SH-SY5Y (cell line): Measurements from ENCODE around the gene ADGRB2.

Experiments
- GATA2 ChIP-seq: IDR thresholded peaks from 2 replicates; pipeline ENCODE4 v1.6.1; 2011; ENCODE audit warnings: mild to moderate bottlenecking, low read depth, low read length
- GATA3 ChIP-seq: IDR thresholded peaks from 2 replicates; pipeline ENCODE4 v1.6.1; 2011; ENCODE audit warnings: low read depth, mild to moderate bottlenecking, low read length, moderate library complexity

The ADGRB2 gene

GRCh38 chr1:31747304-31747703, 16.8 kb downstream of the ADGRB2 start:
- TF ChIP-seq GATA3 (no peak), GATA2 (no peak)

- TF ChIP-seq GATA2 (no peak), GATA3 (no peak)
Measured at GRCh38 chr1:31746687-31747086, 17.5 kb downstream of the ADGRB2 start.

GRCh38 chr1:31745946-31746670, 18.0 kb downstream of the ADGRB2 start:
- TF ChIP-seq GATA3 (no peak), GATA2 (no peak)

GRCh38 chr1:31745096-31745945, 18.8 kb downstream of the ADGRB2 start:
- no peak for TF ChIP-seq GATA3

- no peak for TF ChIP-seq GATA2
Measured at GRCh38 chr1:31744165-31744888, 19.8 kb downstream of the ADGRB2 start.

GRCh38 chr1:31742462-31743212, 21.5 kb downstream of the ADGRB2 start:
- TF ChIP-seq GATA2 (no peak), GATA3 (no peak)

GRCh38 chr1:31739346-31739745, 24.8 kb downstream of the ADGRB2 start:
- TF ChIP-seq GATA3 (no peak), GATA2 (no peak)

GRCh38 chr1:31736675-31737074, 27.5 kb downstream of the ADGRB2 start:
- TF ChIP-seq GATA2 (no peak), GATA3 (no peak)

- TF ChIP-seq GATA3, result no peak
- no peak for TF ChIP-seq GATA2
Measured at GRCh38 chr1:31735571-31735970, 28.6 kb downstream of the ADGRB2 start.

- no peak for TF ChIP-seq GATA2
Measured at GRCh38 chr1:31734582-31735107, 29.5 kb downstream of the ADGRB2 start.

GRCh38 chr1:31733389-31734219, 30.5 kb downstream of the ADGRB2 start:
- TF ChIP-seq GATA3 (no peak), GATA2 (peak; percentile 43; the same call in 1 of the 2 replicates)

- TF ChIP-seq GATA3 (no peak), GATA2 (no peak)
Measured at GRCh38 chr1:31732751-31733289, 31.3 kb downstream of the ADGRB2 start.

- TF ChIP-seq GATA2, result no peak
- TF ChIP-seq GATA3, result no peak
Measured at GRCh38 chr1:31732343-31732742, 31.8 kb downstream of the ADGRB2 start.
